Prostate gland (tissue), 2 donors: ENCODE results near the gene RNASEL. TPM values are rescaled to one million over a fixed set of nuclear protein-coding genes. Genes with fewer than 3 reads are reported as not detected.

Experiments used
- DNase-seq: peaks from one replicate; pipeline ENCODE4 v3.0.0-alpha.2; 2019; ENCODE audit warnings: low spot score
- H3K27ac ChIP-seq, 2 donors: fragments of 200-600 bp; sonication (generic); 2 replicates each; pipeline ENCODE4 v1.5.1; 2017 to 2019
- H3K27me3 ChIP-seq: fragments of 200-600 bp; sonication (generic); replicated peaks from 2 replicates; pipeline ENCODE4 v1.5.1; 2019; ENCODE audit not compliant: insufficient read depth
- H3K36me3 ChIP-seq, 2 donors: fragments of 200-600 bp; sonication (generic); 1 replicate in 1 of 2; 2 replicates in 1 of 2; pipeline versions ENCODE4 v1.5.1 to v1.8.1; 2017 to 2019
- H3K4me1 ChIP-seq: fragments of 200-600 bp; sonication (generic); replicated peaks from 2 replicates; pipeline ENCODE4 v1.5.1; 2019
- H3K4me3 ChIP-seq, 2 donors: fragments of 200-600 bp; sonication (generic); 2 replicates each; pipeline ENCODE4 v1.5.1; 2017 to 2019
- H3K9me3 ChIP-seq: fragments of 200-600 bp; sonication (generic); 2 replicates; pipeline ENCODE4 v1.5.1; 2017
- CTCF ChIP-seq, 4 experiments: fragments of 200-600 bp in 2 of 4; fragments of 450-650 bp in 2 of 4; sonication (generic) in 2 of 4; IDR thresholded peaks; 1 replicate in 3 of 4; 2 replicates in 1 of 4; pipeline ENCODE4 v1.5.1; 2016 to 2019; ENCODE audit warnings: antibody characterized with exemption in 4 of 4, mild to moderate bottlenecking in 2 of 4, moderate library complexity in 2 of 4
- POLR2A ChIP-seq: fragments of 450-650 bp; IDR thresholded peaks from one replicate; pipeline ENCODE4 v1.6.1; 2016; ENCODE audit warnings: antibody characterized with exemption, mild to moderate bottlenecking
- POLR2AphosphoS5 ChIP-seq: sonication (generic); formaldehyde crosslinking; IDR thresholded peaks from one replicate; pipeline ENCODE4 v1.6.1; 2017; ENCODE audit warnings: antibody characterized with exemption
- WGBS: methylation state at CpG from one replicate; pipeline ENCODE4 v1.1.5; 2018; 5-methylcytosine and 5-hydroxymethylcytosine counted together
- intact Hi-C: fragments of 100-400 bp; cut with DNase I; formaldehyde crosslinking; loops from one replicate; pipeline ENCODE4 v1.14.2; 2022
- total RNA-seq, 2 donors: library from RNA; depleted of rRNA; stranded (reverse); fragments of >200 nt; gene quantifications; one replicate each; pipeline ENCODE4 v1.1.0, GENCODE V29; 2016

RNASEL gene
- total RNA-seq, 2 donors from 2014 or later, result 7.6 to 10.7 TPM

DNA sequence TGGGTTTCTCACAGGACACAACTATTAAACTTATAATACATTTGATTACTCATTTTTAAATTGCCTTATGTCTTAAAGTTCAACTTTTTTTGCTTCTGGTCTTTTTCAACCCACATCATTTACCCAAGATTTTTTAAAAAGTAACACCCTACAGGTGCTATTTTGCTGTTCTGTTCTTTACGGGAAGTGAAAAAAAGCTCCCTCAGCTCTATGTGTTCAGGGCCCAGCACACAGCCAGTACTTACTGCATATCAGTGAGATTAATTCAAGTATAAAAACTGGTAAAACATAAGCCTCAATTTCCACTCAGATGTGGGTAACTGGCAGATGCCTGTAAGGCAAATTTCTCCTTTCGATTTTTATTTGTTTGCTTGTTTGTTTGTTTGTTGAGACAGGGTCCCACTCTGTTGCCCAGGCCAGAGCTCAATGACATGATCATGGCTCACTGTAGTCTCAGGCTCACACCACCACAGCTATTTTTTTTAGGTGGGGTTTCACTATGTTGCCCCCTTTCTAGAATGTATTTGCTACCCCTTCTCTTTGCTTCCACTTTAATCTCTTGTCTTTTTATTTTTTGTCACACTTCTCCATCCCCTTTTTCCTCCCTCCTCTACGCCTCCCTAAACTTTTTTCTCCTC, 20.3 kb downstream of the RNASEL start:
- Histone ChIP-seq H3K4me3 (no peak overlapping the region), H3K9me3 (no peaks in the 10 kb centered on the region), H3K4me1 (no peaks in the 10 kb centered on the region), H3K27me3 (no peaks in the 10 kb centered on the region), H3K36me3 (no peaks in the 10 kb centered on the region), H3K27ac (no peak overlapping the region)
- WGBS, result 85% methylated on average over 3 of the region's 3 CpGs
- no peak for TF ChIP-seq CTCF (IDR thresholded peaks at IDR 0.05)
- no peak for TF ChIP-seq POLR2AphosphoS5
- TF ChIP-seq POLR2A, result no peak
- intact Hi-C loops, result no loop called here
- DNase-seq, result no peak

- no peaks in the 10 kb centered on the region for H3K4me1 ChIP-seq
- no peak overlapping the region for H3K27ac ChIP-seq
- H3K27me3 ChIP-seq, result no peaks in the 10 kb centered on the region
- TF ChIP-seq POLR2A (no peak), CTCF (IDR thresholded peaks at IDR 0.05) (no peak), POLR2AphosphoS5 (no peak)
- intact Hi-C loops, result no loop called here
- 92% methylated on average over 5 of the region's 5 CpGs for WGBS
- no peaks in the 10 kb centered on the region for H3K9me3 ChIP-seq
- no peaks in the 10 kb centered on the region for H3K36me3 ChIP-seq
- H3K4me3 ChIP-seq, result no peak overlapping the region
- no peak for DNase-seq
These were observed 21.4 kb downstream of the RNASEL start for GRCh38 chr1:182567629-182568028.

DNA sequence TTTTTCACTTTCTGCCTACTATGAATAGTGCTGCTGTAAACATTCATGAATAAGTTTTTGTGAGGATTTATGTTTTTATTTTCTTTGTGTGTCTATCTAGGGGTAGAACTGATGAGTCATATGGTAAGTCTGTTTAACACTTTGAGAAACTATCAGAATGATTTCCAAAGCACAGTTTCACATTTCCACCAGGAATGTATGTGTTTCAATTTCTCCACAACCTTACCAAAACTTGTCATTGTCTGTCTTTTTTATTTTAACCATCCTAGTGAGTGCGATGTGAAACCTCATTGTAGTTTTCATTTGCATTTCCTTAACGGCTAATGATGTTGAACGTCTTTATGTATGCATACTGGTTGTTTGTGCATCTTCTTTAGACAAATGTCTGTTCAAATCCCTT, 23.5 kb downstream of the RNASEL start:
- no peak for TF ChIP-seq CTCF (IDR thresholded peaks at IDR 0.05)
- TF ChIP-seq POLR2AphosphoS5, result no peak
- TF ChIP-seq POLR2A, result no peak
- H3K27ac ChIP-seq, result no peak overlapping the region
- H3K36me3 ChIP-seq, result no peaks in the 10 kb centered on the region
- H3K4me3 ChIP-seq, result no peak overlapping the region
- no peaks in the 10 kb centered on the region for H3K9me3 ChIP-seq
- H3K27me3 ChIP-seq, result no peaks in the 10 kb centered on the region
- H3K4me1 ChIP-seq, result no peaks in the 10 kb centered on the region
- intact Hi-C loops, result no loop called here
- 91% methylated on average over 3 of the region's 3 CpGs for WGBS
- no peak for DNase-seq

DNA sequence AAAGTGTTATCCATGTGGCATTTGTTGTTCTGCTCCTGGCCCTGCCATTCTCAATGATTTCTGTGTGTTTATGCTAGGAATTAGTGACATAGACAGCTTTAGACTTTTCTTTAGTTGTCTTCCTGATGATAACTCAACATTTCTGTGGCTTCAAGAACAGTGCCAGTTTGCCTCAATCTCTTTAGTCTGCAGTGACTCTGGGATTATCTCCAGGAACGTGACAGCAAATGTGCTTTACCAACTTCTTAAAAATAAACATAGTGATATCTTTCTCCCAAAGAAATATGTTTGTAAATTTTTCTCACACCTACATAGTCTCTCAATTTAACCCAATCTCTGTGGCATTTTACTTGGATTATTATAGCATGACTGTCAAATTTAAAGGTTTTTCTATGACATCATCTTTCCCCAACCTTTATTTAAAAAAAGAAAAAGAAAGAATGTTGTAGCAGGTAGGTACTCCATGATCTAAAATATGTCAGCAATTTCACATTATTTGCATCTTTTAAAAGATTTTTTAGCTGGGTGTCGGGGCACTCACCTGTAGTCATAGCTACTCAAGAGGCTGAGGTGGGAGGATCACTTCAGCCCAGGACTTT, 24.6 kb downstream of the RNASEL start:
- TF ChIP-seq CTCF (IDR thresholded peaks at IDR 0.05) (no peak), POLR2A (no peak), POLR2AphosphoS5 (no peak)
- WGBS, result 69% methylated on average over 2 of the region's 2 CpGs
- Histone ChIP-seq H3K36me3 (no peaks in the 10 kb centered on the region), H3K4me1 (no peaks in the 10 kb centered on the region), H3K9me3 (no peaks in the 10 kb centered on the region), H3K4me3 (no peak overlapping the region), H3K27ac (no peak overlapping the region), H3K27me3 (no peaks in the 10 kb centered on the region)
- intact Hi-C loops, result no loop called here
- no peak for DNase-seq

DNA sequence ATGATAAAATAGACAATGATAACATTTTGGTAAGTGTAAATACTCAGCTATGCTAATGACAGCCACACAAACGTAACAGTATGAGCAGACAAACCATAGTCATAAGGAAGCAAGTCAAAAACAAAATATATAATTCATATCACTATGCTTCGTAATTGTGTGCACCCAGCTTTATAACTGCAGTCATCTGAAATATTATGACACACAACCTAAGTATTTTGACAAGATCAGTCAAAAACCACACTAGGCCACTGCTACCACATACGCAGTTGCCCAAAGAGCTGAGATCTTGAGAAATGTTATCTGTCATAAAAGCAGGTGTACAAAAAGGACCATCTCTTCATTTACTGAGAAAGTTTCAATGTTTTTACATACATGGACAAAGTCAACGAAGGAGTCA, 26.0 kb downstream of the RNASEL start:
- intact Hi-C loops, result no loop called here
- H3K4me3 ChIP-seq, result no peak overlapping the region
- no peaks in the 10 kb centered on the region for H3K4me1 ChIP-seq
- no peak for TF ChIP-seq POLR2A
- DNase-seq, result no peak
- no peaks in the 10 kb centered on the region for H3K36me3 ChIP-seq
- WGBS, result 86% methylated on average over 4 of the region's 4 CpGs
- no peaks in the 10 kb centered on the region for H3K9me3 ChIP-seq
- no peaks in the 10 kb centered on the region for H3K27me3 ChIP-seq
- H3K27ac ChIP-seq, result no peak overlapping the region
